A673 (cell line): ENCODE data around the gene DNASE1L3.

Source experiments
- EZH2 ChIP-seq: fragments of 200-600 bp; sonication (generic); IDR thresholded peaks from 2 replicates; pipeline ENCODE4 v1.6.1; 2017; ENCODE audit warnings: borderline replicate concordance, low read depth, mild to moderate bottlenecking, mixed read lengths, antibody characterized with exemption, low read length; ENCODE audit not compliant: poor library complexity, severe bottlenecking
- TF ChIP-seq, protein P1 (sequence below): fragments of 300-800, 200-600 bp; sonication (generic); conservative IDR thresholded peaks from 2 replicates; pipeline ENCODE4 v1.5.1; 2017; ENCODE audit warnings: low read depth, mild to moderate bottlenecking, antibody characterized with exemption, low read length, moderate library complexity, mixed read lengths

DNA sequence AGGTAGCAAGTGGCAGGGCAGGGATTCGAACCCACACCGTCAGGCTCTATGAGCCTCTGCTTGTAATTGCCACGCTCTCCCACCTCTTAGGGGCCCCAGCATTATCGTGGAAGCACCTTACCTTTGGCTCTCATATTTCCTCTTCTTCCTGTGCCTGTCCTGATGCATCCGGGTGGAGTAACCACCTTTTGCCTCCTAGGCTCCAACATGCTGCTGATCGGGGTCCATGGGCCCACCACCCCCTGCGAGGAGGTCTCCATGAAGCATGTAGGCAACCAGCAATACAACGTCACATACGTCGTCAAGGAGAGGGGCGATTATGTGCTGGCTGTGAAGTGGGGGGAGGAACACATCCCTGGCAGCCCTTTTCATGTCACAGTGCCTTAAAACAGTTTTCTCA lies 40.4 kb downstream of the DNASE1L3 start:
- TF ChIP-seq, protein P1, sequence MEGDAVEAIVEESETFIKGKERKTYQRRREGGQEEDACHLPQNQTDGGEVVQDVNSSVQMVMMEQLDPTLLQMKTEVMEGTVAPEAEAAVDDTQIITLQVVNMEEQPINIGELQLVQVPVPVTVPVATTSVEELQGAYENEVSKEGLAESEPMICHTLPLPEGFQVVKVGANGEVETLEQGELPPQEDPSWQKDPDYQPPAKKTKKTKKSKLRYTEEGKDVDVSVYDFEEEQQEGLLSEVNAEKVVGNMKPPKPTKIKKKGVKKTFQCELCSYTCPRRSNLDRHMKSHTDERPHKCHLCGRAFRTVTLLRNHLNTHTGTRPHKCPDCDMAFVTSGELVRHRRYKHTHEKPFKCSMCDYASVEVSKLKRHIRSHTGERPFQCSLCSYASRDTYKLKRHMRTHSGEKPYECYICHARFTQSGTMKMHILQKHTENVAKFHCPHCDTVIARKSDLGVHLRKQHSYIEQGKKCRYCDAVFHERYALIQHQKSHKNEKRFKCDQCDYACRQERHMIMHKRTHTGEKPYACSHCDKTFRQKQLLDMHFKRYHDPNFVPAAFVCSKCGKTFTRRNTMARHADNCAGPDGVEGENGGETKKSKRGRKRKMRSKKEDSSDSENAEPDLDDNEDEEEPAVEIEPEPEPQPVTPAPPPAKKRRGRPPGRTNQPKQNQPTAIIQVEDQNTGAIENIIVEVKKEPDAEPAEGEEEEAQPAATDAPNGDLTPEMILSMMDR: no peak
- no peak for TF ChIP-seq EZH2
